Endothelial cell of umbilical vein (primary cell): ENCODE data around the gene CRELD2. TPM values are rescaled to one million over a fixed set of nuclear protein-coding genes. Genes with fewer than 3 reads are reported as not detected.
A peak's percentile ranks its signal among the peaks of the same experiment; 100 is the strongest.

Experiments
- BruUV-seq: library from RNA; stranded (reverse); fragments of 400-500 nt; replicated peaks from 2 replicates; lab custom pipeline; 2021; lab: Mats Ljungman, UMichigan
- CTCF ChIA-PET: fragments of 300-600, 350-600 bp; sonication (Branson Sonifier 250); formaldehyde crosslinking; loops from one replicate; lab custom pipeline; 2021; ENCODE audit warnings: antibody characterized with exemption, inconsistent platforms; lab: Charles Lee
- POLR2A ChIA-PET: fragments of 300-600, 350-600 bp; sonication (Branson Sonifier 250); formaldehyde crosslinking; loops from one replicate; lab custom pipeline; 2021; ENCODE audit warnings: antibody characterized with exemption, inconsistent platforms; lab: Charles Lee
- DNase-seq: peaks from one replicate; pipeline ENCODE4 v3.0.0-alpha.2; 2011; ENCODE audit warnings: low read depth, low spot score
- FAIRE-seq: peaks from 2 replicates; lab custom pipeline; 2011; peaks lifted over from hg19 to GRCh38; lab: Jason Lieb, UNC
- H2AFZ ChIP-seq: 2 replicates; pipeline ENCODE4 v1.6.0; 2012; ENCODE audit warnings: low read depth, low read length, control low read depth, inconsistent platforms
- H3K27ac ChIP-seq: 2 replicates; pipeline ENCODE4 v1.5.1; 2011; ENCODE audit warnings: low read depth, mild to moderate bottlenecking, control low read depth, low read length, moderate library complexity; ENCODE audit not compliant: insufficient read depth
- H3K27me3 ChIP-seq, 2 experiments: 2 replicates each; pipeline versions ENCODE4 v1.6.0 to v1.6.1; 2011; ENCODE audit warnings: low read length in 2 of 2, mixed read lengths in 1 of 2; ENCODE audit not compliant: control insufficient read depth in 2 of 2, insufficient read depth in 2 of 2
- H3K36me3 ChIP-seq, 2 experiments: 2 replicates in 1 of 2; 3 replicates in 1 of 2; pipeline ENCODE4 v1.5.1; 2011; ENCODE audit warnings: low read length in 2 of 2, mild to moderate bottlenecking in 1 of 2, moderate library complexity in 1 of 2; ENCODE audit not compliant: control insufficient read depth in 2 of 2, insufficient read depth in 2 of 2; ENCODE audit errors: extremely low read depth in 1 of 2
- H3K4me1 ChIP-seq: 3 replicates; pipeline ENCODE4 v1.5.1; 2011; ENCODE audit warnings: mild to moderate bottlenecking, low read length; ENCODE audit not compliant: control insufficient read depth, insufficient read depth; ENCODE audit errors: extremely low read depth
- H3K4me2 ChIP-seq: 2 replicates; pipeline ENCODE4 v1.6.1; 2011; ENCODE audit warnings: low read length, control low read depth, mixed read lengths; ENCODE audit not compliant: insufficient read depth
- H3K4me3 ChIP-seq, 3 experiments: fragments of 200-600 bp in 1 of 3; sonication (generic), shearing (Covaris generic) in 1 of 3; replicated peaks in 1 of 3; 2 replicates each; pipeline ENCODE4 v1.5.1; 2011 to 2016; ENCODE audit warnings: control low read depth in 3 of 3, low read length in 3 of 3, mild to moderate bottlenecking in 2 of 3, inconsistent platforms in 1 of 3, low read depth in 1 of 3, moderate library complexity in 1 of 3; ENCODE audit not compliant: insufficient read depth in 1 of 3
- H3K79me2 ChIP-seq: 2 replicates; pipeline ENCODE4 v1.6.0; 2012; ENCODE audit warnings: low read length, inconsistent platforms; ENCODE audit not compliant: control insufficient read depth, insufficient read depth
- H3K9ac ChIP-seq: replicated peaks from 2 replicates; pipeline ENCODE3; 2011; ENCODE audit warnings: low read length, control low read depth; ENCODE audit not compliant: insufficient read depth; ENCODE audit errors: extremely low read depth
- H3K9me1 ChIP-seq: replicated peaks from 3 replicates; pipeline ENCODE4 v1.6.0; 2011; ENCODE audit warnings: mild to moderate bottlenecking, low read length; ENCODE audit not compliant: control insufficient read depth, insufficient read depth; ENCODE audit errors: extremely low read depth
- H3K9me3 ChIP-seq: replicated peaks from 2 replicates; pipeline ENCODE4 v1.5.1; 2012; ENCODE audit warnings: low read length, inconsistent platforms; ENCODE audit not compliant: control insufficient read depth, insufficient read depth
- H4K20me1 ChIP-seq: replicated peaks from 2 replicates; pipeline ENCODE3; 2011; ENCODE audit warnings: mild to moderate bottlenecking, low read length; ENCODE audit not compliant: control insufficient read depth, insufficient read depth; ENCODE audit errors: extremely low read depth
- EZH2 ChIP-seq: IDR thresholded peaks from 2 replicates; pipeline ENCODE4 v1.6.1; 2012; ENCODE audit warnings: borderline replicate concordance, low read depth, mild to moderate bottlenecking, moderate library complexity, low read length, inconsistent platforms; ENCODE audit not compliant: severe bottlenecking
- FOS ChIP-seq: IDR thresholded peaks from 2 replicates; pipeline ENCODE4 v1.6.1; 2011; ENCODE audit warnings: mild to moderate bottlenecking, low read length, moderate library complexity, borderline replicate concordance; ENCODE audit not compliant: insufficient read depth
- GATA2 ChIP-seq: IDR thresholded peaks from 2 replicates; pipeline ENCODE4 v1.7.0; 2011; ENCODE audit warnings: low read depth, mild to moderate bottlenecking, moderate library complexity, mixed read lengths, low read length; ENCODE audit not compliant: insufficient read length, insufficient read depth
- JUN ChIP-seq: IDR thresholded peaks from 2 replicates; pipeline ENCODE4 v1.6.1; 2011; ENCODE audit warnings: borderline replicate concordance, low read depth; ENCODE audit not compliant: insufficient read length, insufficient read depth
- MYC ChIP-seq: IDR thresholded peaks from one replicate; pipeline ENCODE4 v1.6.1; 2011; ENCODE audit warnings: mild to moderate bottlenecking, low read depth, low read length
- POLR2A ChIP-seq: IDR thresholded peaks from 2 replicates; pipeline ENCODE4 v1.6.1; 2012; ENCODE audit warnings: low read depth, mild to moderate bottlenecking, control low read depth, low read length
- POLR2AphosphoS5 ChIP-seq: IDR thresholded peaks from 2 replicates; pipeline ENCODE4 v1.6.1; 2012; ENCODE audit warnings: low read depth, mild to moderate bottlenecking, control low read depth, low read length, moderate library complexity; ENCODE audit not compliant: insufficient read depth
- dilution Hi-C: fragments of 300-500 bp; cut with MboI; formaldehyde crosslinking; loops from one replicate; pipeline ENCODE4 v1.15.0; 2019; ENCODE audit warnings: low sequenced_read_pairs; ENCODE audit not compliant: extremely low pct_ligation_motif_present
- intact Hi-C: fragments of 100-400 bp; cut with micrococcal nuclease; formaldehyde crosslinking; loops from one replicate; pipeline ENCODE4 v1.10.0; 2022
- polyA plus RNA-seq, 4 experiments: library from polyadenylated mRNA; depleted of rRNA in 3 of 4; stranded (reverse) in 3 of 4; unstranded in 1 of 4; fragments of >200 nt; gene quantifications; 2 replicates each; pipeline versions ENCODE4 v1.2.1 to v1.2.3, GENCODE V29; 2011 to 2012; ENCODE audit warnings: missing spikeins in 1 of 4
- total RNA-seq: library from RNA; stranded (reverse); gene quantifications from 2 replicates; pipeline ENCODE4 v1.2.3, GENCODE V29; 2021
- TF ChIP-seq, protein P1 (sequence below): IDR thresholded peaks from 2 replicates; pipeline ENCODE4 v1.6.1; 2011; ENCODE audit not compliant: insufficient read depth, insufficient read length
- TF ChIP-seq, protein P2 (sequence below), 2 donors: IDR thresholded peaks; 1 replicate in 1 of 2; 2 replicates in 1 of 2; pipeline ENCODE4 v1.5.1; 2011; ENCODE audit warnings: low read length in 2 of 2, mild to moderate bottlenecking in 2 of 2, moderate library complexity in 2 of 2, control low read depth in 1 of 2, inconsistent platforms in 1 of 2, low read depth in 1 of 2; ENCODE audit not compliant: insufficient read depth in 1 of 2; ENCODE audit errors: extremely low read depth in 1 of 2

Gene CRELD2
- total and polyA plus RNA-seq, 2 donors (not counting 3 experiments of a cell fraction or from before 2014, with no cell fraction given): 71.0 to 86.3 TPM

DNA sequence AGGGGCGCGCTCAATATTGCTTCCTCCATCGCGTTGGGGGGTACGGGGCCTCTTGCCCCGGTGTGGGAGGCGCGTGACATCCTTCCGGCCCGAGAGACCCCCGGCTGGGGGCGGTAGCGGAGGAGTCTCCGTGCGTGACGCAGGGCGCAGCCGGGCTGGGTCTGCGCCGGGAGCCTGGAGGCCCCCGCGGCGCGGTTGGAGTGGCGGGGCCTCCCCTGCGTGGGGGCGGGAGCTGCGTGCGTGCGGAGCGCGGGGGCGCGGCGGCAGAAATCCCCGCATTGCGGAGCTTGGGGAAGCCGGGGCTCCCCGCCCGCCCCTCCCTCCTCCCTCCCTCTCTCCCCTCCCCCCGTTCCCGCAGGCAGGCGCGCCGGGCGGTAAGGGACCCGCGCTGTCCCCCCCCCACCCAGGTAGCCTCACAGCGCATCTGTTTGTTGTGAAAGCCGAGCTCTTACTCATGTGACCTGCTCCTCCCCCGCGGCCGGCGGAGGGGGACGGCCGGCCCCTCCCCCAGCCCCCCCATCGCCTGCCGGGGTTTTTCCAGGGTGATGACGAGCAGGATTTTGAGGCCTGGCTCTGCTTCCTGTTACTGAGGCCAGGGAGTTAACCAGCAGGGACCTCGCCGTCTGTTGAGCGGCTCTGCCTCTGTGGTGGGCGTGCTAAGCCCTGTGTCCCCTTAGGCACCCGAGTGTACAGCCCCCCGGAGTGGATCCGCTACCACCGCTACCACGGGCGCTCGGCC, 43.7 kb downstream of the CRELD2 start:
- no peaks in the 10 kb centered on the region for H4K20me1 ChIP-seq
- H3K27me3 ChIP-seq: no peaks in the 10 kb centered on the region
- dilution Hi-C loops (no loop called here), intact Hi-C loops (loop anchor here (1.0 kb wide), 1 partner anchor 31 kb away; no protein-coding TSS in a partner anchor)
- H3K4me2 ChIP-seq: peak overlapping the region; percentile 64
- H3K9ac ChIP-seq: peak overlapping the region; percentile 94
- TF ChIP-seq EZH2 (no peak), GATA2 (no peak), MYC (no peak), POLR2AphosphoS5 (peak; percentile 15), FOS (no peak), POLR2A (peak; percentile 63), JUN (no peak)
- TF ChIP-seq, protein P1, sequence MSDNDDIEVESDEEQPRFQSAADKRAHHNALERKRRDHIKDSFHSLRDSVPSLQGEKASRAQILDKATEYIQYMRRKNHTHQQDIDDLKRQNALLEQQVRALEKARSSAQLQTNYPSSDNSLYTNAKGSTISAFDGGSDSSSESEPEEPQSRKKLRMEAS: no peak
- TF ChIP-seq, protein P2, sequence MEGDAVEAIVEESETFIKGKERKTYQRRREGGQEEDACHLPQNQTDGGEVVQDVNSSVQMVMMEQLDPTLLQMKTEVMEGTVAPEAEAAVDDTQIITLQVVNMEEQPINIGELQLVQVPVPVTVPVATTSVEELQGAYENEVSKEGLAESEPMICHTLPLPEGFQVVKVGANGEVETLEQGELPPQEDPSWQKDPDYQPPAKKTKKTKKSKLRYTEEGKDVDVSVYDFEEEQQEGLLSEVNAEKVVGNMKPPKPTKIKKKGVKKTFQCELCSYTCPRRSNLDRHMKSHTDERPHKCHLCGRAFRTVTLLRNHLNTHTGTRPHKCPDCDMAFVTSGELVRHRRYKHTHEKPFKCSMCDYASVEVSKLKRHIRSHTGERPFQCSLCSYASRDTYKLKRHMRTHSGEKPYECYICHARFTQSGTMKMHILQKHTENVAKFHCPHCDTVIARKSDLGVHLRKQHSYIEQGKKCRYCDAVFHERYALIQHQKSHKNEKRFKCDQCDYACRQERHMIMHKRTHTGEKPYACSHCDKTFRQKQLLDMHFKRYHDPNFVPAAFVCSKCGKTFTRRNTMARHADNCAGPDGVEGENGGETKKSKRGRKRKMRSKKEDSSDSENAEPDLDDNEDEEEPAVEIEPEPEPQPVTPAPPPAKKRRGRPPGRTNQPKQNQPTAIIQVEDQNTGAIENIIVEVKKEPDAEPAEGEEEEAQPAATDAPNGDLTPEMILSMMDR (IDR thresholded peaks at IDR 0.05; ENCODE audit: extremely low read depth in 1 of 2, insufficient read depth in 1 of 2, low read depth in 1 of 2, low read length in 2 of 2): no peak
- peak; percentile 82 for FAIRE-seq
- ChIA-PET CTCF (interaction anchor here (0.6 to 3.7 kb wide), 12 partner anchors 9 to 150 kb away, joined by 3 to 32 read pairs (median 4); no protein-coding TSS in a partner anchor), POLR2A (interaction anchor here (0.7 to 1.7 kb wide), 7 partner anchors 9 to 158 kb away, joined by 3 to 10 read pairs (median 4); no protein-coding TSS in a partner anchor)
- peaks cover 19 to 34% of the 10 kb centered on the region in 2 experiments for H3K36me3 ChIP-seq
- peak; percentile 96 for DNase-seq
- peak overlapping the region; percentile 92 for H3K27ac ChIP-seq
- peaks cover 27% of the 10 kb centered on the region for H3K4me1 ChIP-seq
- H3K79me2 ChIP-seq: peaks cover 47% of the 10 kb centered on the region
- H2AFZ ChIP-seq: no peak overlapping the region
- no peaks in the 10 kb centered on the region for H3K9me3 ChIP-seq
- peak overlapping the region; percentile 59 to 80 (median 64) for H3K4me3 ChIP-seq
- BruUV-seq: no TSS peak
- H3K9me1 ChIP-seq: no peaks in the 10 kb centered on the region
